OCI-M2 (cell line): Measurements from ENCODE around the gene GAS2L2.

Experiments used
- DNase-seq: peaks from one replicate; lab custom pipeline; 2025; ENCODE audit not compliant: unreplicated experiment; lab: John Stamatoyannopoulos, UW

GAS2L2 gene

GRCh38 chr17:35701491-35701890, 51.5 kb downstream of the GAS2L2 start:
- no peak for DNase-seq

- no peak for DNase-seq
Observed at GRCh38 chr17:35700150-35700549, 52.9 kb downstream of the GAS2L2 start.

GRCh38 chr17:35698800-35699199, 54.2 kb downstream of the GAS2L2 start:
- DNase-seq, result no peak

- no peak for DNase-seq
Observed at GRCh38 chr17:35695613-35696012, 57.4 kb downstream of the GAS2L2 start.

GRCh38 chr17:35694906-35695305, 58.1 kb downstream of the GAS2L2 start:
- no peak for DNase-seq
